Neural progenitor cell (in vitro differentiated cells): ENCODE data around the gene CUL2. TPM values are rescaled to one million over a fixed set of nuclear protein-coding genes. Genes with fewer than 3 reads are reported as not detected.

Experiments
- DNase-seq: peaks from one replicate; pipeline ENCODE4 v3.0.0-alpha.2; 2016; ENCODE audit warnings: low spot score
- H2AFZ ChIP-seq: fragments of 200-600 bp; sonication (generic); replicated peaks from 2 replicates; pipeline ENCODE4 v1.6.1; 2016; ENCODE audit warnings: antibody characterized with exemption
- H3F3A ChIP-seq: fragments of 200-600 bp; sonication (generic); 2 replicates; pipeline ENCODE4 v1.6.1; 2016; ENCODE audit warnings: antibody characterized with exemption, low read depth
- H3K27ac ChIP-seq: fragments of 200-600 bp; sonication (generic); 2 replicates; pipeline ENCODE4 v1.5.1; 2016; ENCODE audit warnings: mild to moderate bottlenecking
- H3K27me3 ChIP-seq: fragments of 200-600 bp; sonication (generic); 2 replicates; pipeline ENCODE4 v1.6.1; 2016; ENCODE audit warnings: mild to moderate bottlenecking, moderate library complexity
- H3K36me3 ChIP-seq: fragments of 200-600 bp; sonication (generic); 2 replicates; pipeline ENCODE4 v1.5.1; 2016
- H3K4me1 ChIP-seq: fragments of 200-600 bp; sonication (generic); 2 replicates; pipeline ENCODE4 v1.6.1; 2016; ENCODE audit warnings: mixed run types
- H3K4me2 ChIP-seq: fragments of 200-600 bp; sonication (generic); 2 replicates; pipeline ENCODE4 v1.6.1; 2016
- H3K4me3 ChIP-seq: fragments of 200-600 bp; sonication (generic); 2 replicates; pipeline ENCODE4 v1.5.1; 2016
- H3K79me2 ChIP-seq: fragments of 200-600 bp; sonication (generic); 2 replicates; pipeline ENCODE4 v1.6.1; 2016; ENCODE audit warnings: low read depth
- H3K9ac ChIP-seq: fragments of 200-600 bp; sonication (generic); 2 replicates; pipeline ENCODE4 v1.6.1; 2016
- H3K9me3 ChIP-seq: fragments of 200-600 bp; sonication (generic); 2 replicates; pipeline ENCODE4 v1.5.1; 2016; ENCODE audit warnings: low read depth
- H4K20me1 ChIP-seq: fragments of 200-600 bp; sonication (generic); 2 replicates; pipeline ENCODE4 v1.6.1; 2016; ENCODE audit warnings: low read depth
- H3K27ac Mint-ChIP-seq: 3 replicates; pipeline ENCODE4 v1.8.0; 2021; ENCODE audit warnings: mixed read lengths
- H3K27me3 Mint-ChIP-seq: 2 replicates; pipeline ENCODE4 v1.8.0; 2022; ENCODE audit warnings: low read depth, mild to moderate bottlenecking, inconsistent platforms, moderate library complexity, mixed read lengths; ENCODE audit not compliant: insufficient read depth
- H3K36me3 Mint-ChIP-seq: 3 replicates; pipeline ENCODE4 v1.8.0; 2021; ENCODE audit warnings: mixed read lengths
- H3K4me1 Mint-ChIP-seq: 3 replicates; pipeline ENCODE4 v1.8.0; 2021; ENCODE audit warnings: mixed read lengths
- H3K4me3 Mint-ChIP-seq: 3 replicates; pipeline ENCODE4 v1.8.0; 2021; ENCODE audit warnings: mild to moderate bottlenecking, moderate library complexity, mixed read lengths
- H3K9me3 Mint-ChIP-seq: 3 replicates; pipeline ENCODE4 v1.8.0; 2020; ENCODE audit warnings: mixed read lengths
- CTCF ChIP-seq: fragments of 200-600 bp; sonication (generic); IDR thresholded peaks from 2 replicates; pipeline ENCODE4 v1.5.1; 2017; ENCODE audit warnings: antibody characterized with exemption, mild to moderate bottlenecking
- EZH2 ChIP-seq: fragments of 200-600 bp; sonication (generic); IDR thresholded peaks from 2 replicates; pipeline ENCODE4 v1.6.1; 2017; ENCODE audit warnings: antibody characterized with exemption, mild to moderate bottlenecking, moderate library complexity
- EZH2phosphoT487 ChIP-seq: fragments of 200-600 bp; sonication (generic); IDR thresholded peaks from 2 replicates; pipeline ENCODE4 v1.6.1; 2017; ENCODE audit warnings: antibody characterized with exemption
- total RNA-seq: library from RNA; depleted of rRNA; stranded (reverse); fragments of >200 nt; gene quantifications from 2 replicates; pipeline ENCODE4 v1.2.3, GENCODE V29; 2015; ENCODE audit warnings: low replicate concordance

Gene CUL2
- total RNA-seq, 1 donor from 2014 or later, result 40.3 TPM

DNA sequence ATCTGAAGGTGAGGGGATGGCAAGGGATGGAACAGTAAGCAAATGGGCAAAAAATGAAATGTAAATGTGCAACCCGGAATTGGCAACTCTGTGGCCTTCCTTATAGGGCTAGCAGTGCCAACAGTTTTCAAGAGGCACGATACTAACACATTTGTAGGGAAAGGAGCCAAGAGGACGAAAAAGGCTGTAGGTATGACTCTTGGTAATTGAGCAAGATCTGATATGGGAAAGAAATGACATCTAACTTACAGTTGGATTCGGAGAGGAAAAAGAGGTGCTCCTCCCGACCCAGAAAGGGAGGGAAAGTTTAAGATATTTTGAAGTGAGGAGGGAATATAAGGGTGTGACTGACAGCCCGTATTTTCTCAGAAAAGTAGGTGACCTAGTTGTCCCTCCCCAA is 34.4 kb upstream of the CUL2 start:
- no peak overlapping the region for H3K27ac ChIP-seq

GRCh38 chr10:35119378-35119777 is 29.2 kb upstream of the CUL2 start:
- no peak for DNase-seq
- Histone ChIP-seq H3K27ac (no peak overlapping the region), H3K4me3 (no peak overlapping the region), H3K9me3 (no peaks in the 10 kb centered on the region), H3K27me3 (no peaks in the 10 kb centered on the region), H3K4me1 (no peaks in the 10 kb centered on the region), H3K9ac (no peak overlapping the region), H2AFZ (no peak overlapping the region), H3K79me2 (no peaks in the 10 kb centered on the region), H3F3A (no peaks in the 10 kb centered on the region), H4K20me1 (no peaks in the 10 kb centered on the region), H3K36me3 (no peaks in the 10 kb centered on the region), H3K4me2 (no peak overlapping the region)
- Mint-ChIP-seq H3K27ac (no peak overlapping the region), H3K27me3 (no peaks in the 10 kb centered on the region), H3K4me3 (no peak overlapping the region), H3K4me1 (no peaks in the 10 kb centered on the region), H3K36me3 (no peaks in the 10 kb centered on the region), H3K9me3 (no peaks in the 10 kb centered on the region)
- TF ChIP-seq EZH2phosphoT487 (no peak), CTCF (no peak), EZH2 (no peak)

More for the DNA sequence above, 34.4 kb upstream of the CUL2 start:
- H3K9me3 Mint-ChIP-seq, result no peaks in the 10 kb centered on the region
- H4K20me1 ChIP-seq, result no peaks in the 10 kb centered on the region
- peaks cover 4% of the 10 kb centered on the region for H3K4me1 ChIP-seq
- peaks cover 15% of the 10 kb centered on the region for H3F3A ChIP-seq
- H3K4me3 ChIP-seq, result no peak overlapping the region
- DNase-seq, result no peak
- H3K27ac Mint-ChIP-seq, result no peak overlapping the region
- no peak overlapping the region for H3K9ac ChIP-seq
- no peaks in the 10 kb centered on the region for H3K9me3 ChIP-seq
- no peaks in the 10 kb centered on the region for H3K27me3 Mint-ChIP-seq
- no peaks in the 10 kb centered on the region for H3K27me3 ChIP-seq
- H3K36me3 Mint-ChIP-seq, result peaks cover 5% of the 10 kb centered on the region
- peaks cover 17% of the 10 kb centered on the region for H3K4me1 Mint-ChIP-seq
- TF ChIP-seq CTCF, result no peak
- TF ChIP-seq EZH2phosphoT487, result no peak
- TF ChIP-seq EZH2, result no peak
- no peak overlapping the region for H3K4me3 Mint-ChIP-seq
- H2AFZ ChIP-seq, result no peak overlapping the region
- peaks cover 20% of the 10 kb centered on the region for H3K79me2 ChIP-seq
- H3K36me3 ChIP-seq, result no peaks in the 10 kb centered on the region
- no peak overlapping the region for H3K4me2 ChIP-seq

DNA sequence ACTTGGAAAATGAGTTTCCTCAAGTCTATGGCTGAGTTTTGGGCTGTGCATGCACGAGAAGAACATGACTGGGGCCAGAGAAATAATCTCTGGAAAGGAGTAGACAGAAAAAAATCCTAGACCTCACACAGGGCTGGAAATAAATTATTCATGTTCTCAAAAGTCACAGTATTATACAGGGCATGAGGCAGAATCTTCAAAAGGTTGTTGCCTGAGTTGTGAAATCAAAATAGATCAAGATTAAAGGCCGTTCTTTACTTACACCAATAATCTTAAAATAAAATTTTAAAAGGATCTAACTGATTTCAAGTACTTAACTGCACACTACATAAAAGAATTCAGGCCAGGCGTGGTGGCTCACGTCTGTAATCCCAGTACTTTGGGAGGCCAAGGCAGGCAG is 22.4 kb upstream of the CUL2 start:
- Mint-ChIP-seq H3K4me1 (no peaks in the 10 kb centered on the region), H3K27ac (peak overlapping the region; percentile 36), H3K4me3 (no peak overlapping the region), H3K36me3 (no peaks in the 10 kb centered on the region), H3K27me3 (peaks cover 2% of the 10 kb centered on the region), H3K9me3 (no peaks in the 10 kb centered on the region)
- Histone ChIP-seq H3K9ac (no peak overlapping the region), H3K4me2 (no peak overlapping the region), H2AFZ (peak overlapping the region; percentile 42), H3K4me1 (no peaks in the 10 kb centered on the region), H3K27me3 (no peaks in the 10 kb centered on the region), H3K36me3 (no peaks in the 10 kb centered on the region), H3K27ac (no peak overlapping the region), H3K4me3 (no peak overlapping the region), H3K9me3 (no peaks in the 10 kb centered on the region), H3F3A (no peaks in the 10 kb centered on the region), H3K79me2 (no peaks in the 10 kb centered on the region), H4K20me1 (no peaks in the 10 kb centered on the region)
- no peak for DNase-seq
- TF ChIP-seq EZH2 (no peak), CTCF (no peak), EZH2phosphoT487 (no peak)

DNA sequence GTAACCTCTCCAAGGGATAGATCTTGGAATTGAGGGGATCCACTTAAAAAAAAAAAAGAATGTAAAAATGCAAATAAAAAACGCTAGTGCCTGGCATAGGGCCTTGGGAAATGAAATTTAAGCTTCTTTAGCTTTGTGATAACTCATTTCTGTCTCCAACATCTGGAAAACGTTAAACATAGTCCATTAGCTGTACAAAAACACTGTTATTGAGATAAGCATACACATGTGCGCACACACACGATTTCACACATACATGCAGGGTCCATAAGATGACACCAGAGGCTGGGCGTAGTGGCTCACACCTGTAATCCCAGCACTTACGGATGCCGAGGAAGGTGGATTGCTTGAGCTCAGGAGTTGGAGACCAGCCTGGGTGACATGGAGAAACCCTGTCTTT is 13.7 kb upstream of the CUL2 start:
- Histone ChIP-seq H3K9ac (no peak overlapping the region), H4K20me1 (no peaks in the 10 kb centered on the region), H3K27me3 (no peaks in the 10 kb centered on the region), H3K79me2 (no peaks in the 10 kb centered on the region), H3K4me1 (no peaks in the 10 kb centered on the region), H3K27ac (no peak overlapping the region), H3K4me3 (no peak overlapping the region), H3F3A (no peaks in the 10 kb centered on the region), H3K4me2 (no peak overlapping the region), H3K9me3 (no peaks in the 10 kb centered on the region), H3K36me3 (no peaks in the 10 kb centered on the region), H2AFZ (no peak overlapping the region)
- no peak overlapping the region for H3K27ac Mint-ChIP-seq
- no peaks in the 10 kb centered on the region for H3K9me3 Mint-ChIP-seq
- H3K4me3 Mint-ChIP-seq, result no peak overlapping the region
- no peaks in the 10 kb centered on the region for H3K4me1 Mint-ChIP-seq
- no peaks in the 10 kb centered on the region for H3K27me3 Mint-ChIP-seq
- H3K36me3 Mint-ChIP-seq, result no peaks in the 10 kb centered on the region
- DNase-seq, result no peak
- TF ChIP-seq CTCF (no peak), EZH2phosphoT487 (no peak), EZH2 (no peak)
